Endodermal cell (in vitro differentiated cells): ENCODE results near the gene LMF2. TPM values are rescaled to one million over a fixed set of nuclear protein-coding genes. Genes with fewer than 3 reads are reported as not detected.

Experiments used
- DNase-seq: peaks from one replicate; pipeline ENCODE4 v3.0.0-alpha.2; 2017
- H3K27ac ChIP-seq: 2 replicates; pipeline ENCODE4 v1.5.1; 2013; ENCODE audit warnings: mild to moderate bottlenecking, low read depth, low read length, moderate library complexity
- H3K27me3 ChIP-seq: 2 replicates; pipeline ENCODE4 v1.6.1; 2013; ENCODE audit warnings: mild to moderate bottlenecking, low read length, moderate library complexity; ENCODE audit not compliant: insufficient read depth, control insufficient read depth, poor library complexity, severe bottlenecking
- H3K36me3 ChIP-seq: 2 replicates; pipeline ENCODE4 v1.7.0; 2013; ENCODE audit warnings: mild to moderate bottlenecking, low read length, moderate library complexity; ENCODE audit not compliant: control insufficient read depth, insufficient read depth
- H3K4me1 ChIP-seq: one replicate; pipeline ENCODE4 v1.7.0; 2013; ENCODE audit warnings: low read length; ENCODE audit not compliant: control insufficient read depth, insufficient read depth
- H3K4me3 ChIP-seq: 2 replicates; pipeline ENCODE4 v1.5.1; 2013; ENCODE audit warnings: mild to moderate bottlenecking, low read length, moderate library complexity
- H3K9ac ChIP-seq: 2 replicates; pipeline ENCODE4 v1.6.1; 2013; ENCODE audit warnings: mild to moderate bottlenecking, low read length, moderate library complexity; ENCODE audit not compliant: poor library complexity, severe bottlenecking; ENCODE audit errors: extremely low read depth
- H3K9me3 ChIP-seq: 2 replicates; pipeline ENCODE4 v1.6.1; 2013; ENCODE audit warnings: mild to moderate bottlenecking, low read length, moderate library complexity; ENCODE audit not compliant: control insufficient read depth
- H3K27ac Mint-ChIP-seq: 2 replicates; pipeline ENCODE4 v1.8.0; 2020; ENCODE audit warnings: mixed read lengths
- H3K27me3 Mint-ChIP-seq: 2 replicates; pipeline ENCODE4 v1.8.0; 2021; ENCODE audit warnings: mild to moderate bottlenecking, mixed read lengths; ENCODE audit not compliant: insufficient read depth
- H3K36me3 Mint-ChIP-seq: 2 replicates; pipeline ENCODE4 v1.8.0; 2020; ENCODE audit warnings: low read depth, mixed read lengths
- H3K4me1 Mint-ChIP-seq: 2 replicates; pipeline ENCODE4 v1.8.0; 2020; ENCODE audit warnings: mixed read lengths
- H3K4me3 Mint-ChIP-seq: 2 replicates; pipeline ENCODE4 v1.8.0; 2020; ENCODE audit warnings: mild to moderate bottlenecking, moderate library complexity, mixed read lengths
- H3K9me3 Mint-ChIP-seq: 2 replicates; pipeline ENCODE4 v1.8.0; 2020; ENCODE audit warnings: mild to moderate bottlenecking, mixed read lengths
- WGBS, 2 experiments: methylation state at CpG; one replicate each; pipeline versions ENCODE4 v1.1.5 to v1.1.7; 2013; ENCODE audit warnings: missing lambda C conversion rate in 2 of 2, mixed read lengths in 1 of 2; ENCODE audit not compliant: insufficient coverage in 1 of 2, insufficient read length in 1 of 2; 5-methylcytosine and 5-hydroxymethylcytosine counted together
- total RNA-seq, 2 donors: library from RNA; stranded (reverse); fragmentation: NEBNext Ultra II Directional in 1 of 2; extraction: Animal tissue kit (Norgen Biotek cat#: 25700) in 1 of 2; gene quantifications; 2 replicates in 1 of 2; 3 replicates in 1 of 2; pipeline ENCODE4 v1.2.1, GENCODE V29; 2021
- TF ChIP-seq, protein P1 (sequence below): fragments of 200-600 bp; sonication (generic); conservative IDR thresholded peaks from 2 replicates; pipeline ENCODE4 v1.5.0; 2021; ENCODE audit warnings: antibody characterized with exemption, mild to moderate bottlenecking

The LMF2 gene
- total RNA-seq, 2 donors from 2014 or later = 58.8 to 65.2 TPM

DNA sequence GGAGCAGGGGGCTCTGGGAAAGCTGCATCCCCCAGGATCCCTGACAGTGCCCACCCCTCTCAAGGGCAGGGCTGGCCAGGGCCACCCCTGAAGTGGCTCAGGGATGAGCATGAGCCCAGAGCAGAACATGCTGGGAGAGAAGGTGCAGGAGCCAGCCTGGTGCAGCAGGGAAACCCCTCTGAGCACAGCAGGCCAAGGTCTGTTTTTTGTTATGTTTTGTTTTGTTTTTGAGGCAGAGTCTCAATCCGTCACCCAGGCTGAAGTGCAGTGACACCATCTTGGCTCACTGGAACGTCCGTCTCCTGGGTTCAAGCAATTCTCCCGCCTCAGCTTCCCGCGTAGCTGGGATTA lies 31.9 kb downstream of the LMF2 start:
- H3K9ac ChIP-seq = no peak overlapping the region
- H3K27ac ChIP-seq = no peak overlapping the region

DNA sequence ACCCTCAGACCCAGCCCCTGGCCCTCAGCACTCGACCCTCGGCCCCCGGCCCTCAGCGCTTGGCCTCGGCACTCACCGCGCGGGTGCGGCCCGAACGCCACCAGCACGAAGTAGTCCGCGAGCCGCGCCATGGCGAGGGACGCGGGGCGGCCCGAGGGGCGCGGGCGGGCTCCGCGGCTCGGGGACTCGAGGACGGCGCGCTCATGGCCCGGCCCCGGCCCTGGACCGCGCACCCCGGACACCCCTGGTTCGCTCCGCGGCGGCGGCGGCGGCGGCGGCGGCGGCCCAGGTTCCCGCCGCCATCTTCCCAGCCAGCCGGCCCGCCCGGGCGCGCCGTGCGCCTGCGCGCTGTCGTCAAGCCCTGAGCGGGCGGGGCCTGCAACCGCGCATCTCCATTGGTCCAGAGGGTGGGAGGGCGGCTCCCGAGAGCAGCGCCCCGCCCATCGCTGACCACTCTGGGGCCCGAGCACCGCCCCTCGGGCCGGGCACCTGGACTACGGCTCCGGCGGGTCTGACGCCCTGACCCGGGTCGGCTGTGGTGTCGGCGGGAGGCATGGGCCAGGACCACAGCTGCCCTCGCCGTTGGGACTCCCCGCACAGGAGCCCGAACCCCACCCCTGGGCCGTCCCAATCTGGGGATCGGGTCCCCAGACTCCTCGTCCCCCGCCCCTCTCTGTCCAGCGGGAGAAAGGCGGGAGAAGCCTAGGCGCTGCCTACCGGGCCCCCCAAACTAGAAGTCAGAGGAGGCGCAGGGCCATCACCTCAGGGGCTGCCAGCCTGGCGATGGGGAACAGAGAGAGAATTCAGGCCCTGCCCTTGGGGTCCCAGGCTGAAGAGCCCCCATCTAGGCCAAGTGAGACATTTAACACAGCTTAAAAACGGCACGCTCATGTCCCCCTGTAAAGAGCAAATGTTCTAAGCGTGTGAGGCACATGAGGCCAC lies 32.5 kb downstream of the LMF2 start, which contains the start of gene SBF1:
TSS of gene SBF1 (minus strand) at position 326 of the 942 bp plus-strand sequence. CDS start at position 131, 195 bp downstream.
- Mint-ChIP-seq H3K4me1 (peaks cover 25% of the 10 kb centered on the region), H3K36me3 (no peaks in the 10 kb centered on the region), H3K9me3 (no peaks in the 10 kb centered on the region), H3K27me3 (peaks cover 38% of the 10 kb centered on the region), H3K4me3 (peak within 1 kb of the TSS; percentile 74), H3K27ac (peak within 1 kb of the TSS; percentile 74)
- 5% methylated on average over 34 to 97 of the region's 97 CpGs for WGBS, 2 experiments
- Histone ChIP-seq H3K27me3 (peaks cover 9% of the 10 kb centered on the region), H3K4me1 (peaks cover 14% of the 10 kb centered on the region), H3K36me3 (no peaks in the 10 kb centered on the region), H3K9me3 (no peaks in the 10 kb centered on the region), H3K4me3 (peak within 1 kb of the TSS; percentile 85), H3K27ac (no peak within 1 kb of the TSS), H3K9ac (peak within 1 kb of the TSS; percentile 54)
- TF ChIP-seq, protein P1, sequence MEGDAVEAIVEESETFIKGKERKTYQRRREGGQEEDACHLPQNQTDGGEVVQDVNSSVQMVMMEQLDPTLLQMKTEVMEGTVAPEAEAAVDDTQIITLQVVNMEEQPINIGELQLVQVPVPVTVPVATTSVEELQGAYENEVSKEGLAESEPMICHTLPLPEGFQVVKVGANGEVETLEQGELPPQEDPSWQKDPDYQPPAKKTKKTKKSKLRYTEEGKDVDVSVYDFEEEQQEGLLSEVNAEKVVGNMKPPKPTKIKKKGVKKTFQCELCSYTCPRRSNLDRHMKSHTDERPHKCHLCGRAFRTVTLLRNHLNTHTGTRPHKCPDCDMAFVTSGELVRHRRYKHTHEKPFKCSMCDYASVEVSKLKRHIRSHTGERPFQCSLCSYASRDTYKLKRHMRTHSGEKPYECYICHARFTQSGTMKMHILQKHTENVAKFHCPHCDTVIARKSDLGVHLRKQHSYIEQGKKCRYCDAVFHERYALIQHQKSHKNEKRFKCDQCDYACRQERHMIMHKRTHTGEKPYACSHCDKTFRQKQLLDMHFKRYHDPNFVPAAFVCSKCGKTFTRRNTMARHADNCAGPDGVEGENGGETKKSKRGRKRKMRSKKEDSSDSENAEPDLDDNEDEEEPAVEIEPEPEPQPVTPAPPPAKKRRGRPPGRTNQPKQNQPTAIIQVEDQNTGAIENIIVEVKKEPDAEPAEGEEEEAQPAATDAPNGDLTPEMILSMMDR = no peak
- DNase-seq = peak; percentile 97

More for the DNA sequence above, 31.9 kb downstream of the LMF2 start:
- Mint-ChIP-seq H3K36me3 (no peaks in the 10 kb centered on the region), H3K27ac (no peak overlapping the region), H3K4me3 (peak overlapping the region; percentile 74), H3K27me3 (peaks cover 44% of the 10 kb centered on the region), H3K9me3 (no peaks in the 10 kb centered on the region), H3K4me1 (peaks cover 19% of the 10 kb centered on the region)
- 94 to 98% methylated on average over 5 to 6 of the region's 6 CpGs for whole genome bisulfite sequencing, 2 experiments
- Histone ChIP-seq H3K9me3 (no peaks in the 10 kb centered on the region), H3K27me3 (peaks cover 15% of the 10 kb centered on the region), H3K36me3 (no peaks in the 10 kb centered on the region), H3K4me3 (no peak overlapping the region), H3K4me1 (peaks cover 8% of the 10 kb centered on the region)
- no peak for DNase-seq
- TF ChIP-seq, protein P1 = no peak

DNA sequence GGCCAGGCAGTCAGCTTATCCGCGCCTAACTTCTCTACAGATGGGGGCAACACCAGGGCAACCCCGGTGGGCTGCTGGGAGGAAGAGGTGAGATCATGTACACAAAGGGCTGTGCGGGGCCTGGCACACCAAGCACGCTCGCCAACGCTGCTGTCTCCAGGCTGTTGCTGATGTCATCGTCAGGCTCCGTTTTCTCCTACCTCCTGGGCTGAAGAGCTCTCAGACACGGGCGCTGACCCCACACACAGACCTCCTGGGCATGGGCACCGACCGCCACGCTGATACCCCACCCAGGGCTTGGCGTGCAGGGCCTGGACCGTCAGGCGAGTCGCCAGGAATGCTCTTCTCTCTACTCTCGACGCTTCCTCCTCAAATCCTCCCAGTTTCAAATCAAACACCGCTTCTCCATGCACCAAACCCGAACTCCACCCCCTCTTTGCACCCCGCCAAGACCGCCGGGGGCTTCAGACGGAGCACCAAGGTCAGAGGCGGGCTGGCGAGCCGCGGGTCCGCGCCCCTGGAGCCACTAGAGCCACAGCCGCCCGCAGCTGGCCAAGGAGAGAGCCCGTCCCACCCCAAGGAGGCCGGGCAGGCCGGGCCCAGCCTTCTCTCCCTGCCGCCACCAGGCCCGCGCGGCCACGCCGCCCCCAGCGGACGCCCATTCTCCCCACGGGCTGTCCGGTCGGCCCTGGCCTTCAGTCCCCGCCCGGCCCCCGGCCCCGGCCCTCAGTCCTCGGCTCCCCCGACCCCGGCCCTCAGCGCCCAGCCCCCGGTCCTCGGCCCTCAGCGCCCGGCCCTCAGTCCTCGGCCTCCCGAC lies 33.4 kb downstream of the LMF2 start:
- Histone ChIP-seq H3K4me3 (peak overlapping the region; percentile 85), H3K27ac (no peak overlapping the region), H3K4me1 (peaks cover 14% of the 10 kb centered on the region), H3K9me3 (no peaks in the 10 kb centered on the region), H3K36me3 (peaks cover 3% of the 10 kb centered on the region), H3K9ac (peak overlapping the region; percentile 54), H3K27me3 (no peaks in the 10 kb centered on the region)
- no peaks in the 10 kb centered on the region for H3K9me3 Mint-ChIP-seq
- 14 to 30% methylated on average over 15 to 62 of the region's 62 CpGs for WGBS, 2 experiments
- peak; percentile 73 for DNase-seq
- H3K4me3 Mint-ChIP-seq = peak overlapping the region; percentile 74
- H3K27ac Mint-ChIP-seq = peak overlapping the region; percentile 74
- peaks cover 29% of the 10 kb centered on the region for H3K27me3 Mint-ChIP-seq
- TF ChIP-seq, protein P1 = no peak
- peaks cover 25% of the 10 kb centered on the region for H3K4me1 Mint-ChIP-seq
- no peaks in the 10 kb centered on the region for H3K36me3 Mint-ChIP-seq
